Panc1 (cell line): Measurements from ENCODE around the gene IBTK. TPM values are rescaled to one million over a fixed set of nuclear protein-coding genes. Genes with fewer than 3 reads are reported as not detected.

Source experiments
- ATAC-seq: fragments of 200-7000 bp; cut with Tn5 transposase; 2 replicates; pipeline ENCODE4 v1.9.1; 2020; ENCODE audit warnings: mild to moderate bottlenecking, moderate library complexity
- BruUV-seq: library from RNA; stranded (reverse); fragments of 400-500 nt; replicated peaks from 2 replicates; lab custom pipeline; 2021; lab: Mats Ljungman, UMichigan
- CTCF ChIA-PET: fragments of 300-600 bp; sonication (Branson Sonifier 250); formaldehyde crosslinking; loops from one replicate; lab custom pipeline; 2022; ENCODE audit warnings: antibody characterized with exemption; lab: Charles Lee
- POLR2A ChIA-PET: fragments of 300-600 bp; sonication (Branson Sonifier 250); formaldehyde crosslinking; loops from one replicate; lab custom pipeline; 2022; ENCODE audit warnings: antibody characterized with exemption; lab: Charles Lee
- DNase-seq: peaks from one replicate; pipeline ENCODE4 v3.0.0-alpha.2; 2010; ENCODE audit warnings: low read depth, low spot score
- H3K27ac ChIP-seq: 2 replicates; pipeline ENCODE4 v1.5.1; 2011; ENCODE audit warnings: mild to moderate bottlenecking, low read length, inconsistent platforms
- H3K27me3 ChIP-seq: fragments of 200-500 bp; sonication (Bioruptor generic); 2 replicates; pipeline ENCODE4 v1.6.0; 2014; ENCODE audit warnings: low read length, inconsistent platforms; ENCODE audit not compliant: control insufficient read depth, insufficient read depth
- H3K36me3 ChIP-seq: fragments of 200-500 bp; sonication (Bioruptor generic); 2 replicates; pipeline ENCODE4 v1.5.1; 2014; ENCODE audit warnings: inconsistent platforms, mild to moderate bottlenecking, low read length, moderate library complexity; ENCODE audit not compliant: control insufficient read depth, insufficient read depth
- H3K4me1 ChIP-seq: 2 replicates; pipeline ENCODE4 v1.5.1; 2011; ENCODE audit warnings: inconsistent platforms, mild to moderate bottlenecking, low read length, moderate library complexity; ENCODE audit not compliant: control insufficient read depth, insufficient read depth
- H3K4me3 ChIP-seq, 2 experiments: 2 replicates each; pipeline ENCODE4 v1.5.1; 2011 to 2012; ENCODE audit warnings: low read depth in 2 of 2, low read length in 2 of 2, mild to moderate bottlenecking in 2 of 2, inconsistent platforms in 1 of 2, moderate library complexity in 1 of 2
- H3K9me3 ChIP-seq: fragments of 200-500 bp; sonication (Bioruptor generic); 2 replicates; pipeline ENCODE4 v1.5.1; 2014; ENCODE audit warnings: low read depth, mild to moderate bottlenecking, inconsistent platforms, low read length, moderate library complexity; ENCODE audit not compliant: control insufficient read depth, insufficient read depth
- CTCF ChIP-seq: fragments of 450-650 bp; IDR thresholded peaks from 2 replicates; pipeline ENCODE4 v1.5.1; 2017; ENCODE audit warnings: mild to moderate bottlenecking
- POLR2AphosphoS5 ChIP-seq: IDR thresholded peaks from 2 replicates; pipeline ENCODE4 v1.6.1; 2012; ENCODE audit warnings: mild to moderate bottlenecking, low read depth, low read length, moderate library complexity
- REST ChIP-seq, 2 experiments: IDR thresholded peaks; 2 replicates each; pipeline ENCODE4 v1.6.1; 2011 to 2012; ENCODE audit warnings: low read depth in 2 of 2, control low read depth in 1 of 2, low read length in 1 of 2, mild to moderate bottlenecking in 1 of 2, moderate library complexity in 1 of 2; ENCODE audit not compliant: insufficient read depth in 1 of 2
- SIN3A ChIP-seq: IDR thresholded peaks from 2 replicates; pipeline ENCODE4 v1.6.1; 2012; ENCODE audit warnings: low read depth, mild to moderate bottlenecking, low read length, moderate library complexity, borderline replicate concordance; ENCODE audit not compliant: insufficient read depth
- TCF7L2 ChIP-seq: IDR thresholded peaks from 2 replicates; pipeline ENCODE4 v1.6.1; 2011; ENCODE audit warnings: mild to moderate bottlenecking, low read depth, low read length, inconsistent platforms
- in situ Hi-C: cut with HindIII; loops from 2 replicates; pipeline ENCODE4 v1.10.0; 2016; ENCODE audit warnings: low sequenced_read_pairs, low pct_unique_long_range_greater_than_20kb
- intact Hi-C: fragments of 100-400 bp; cut with micrococcal nuclease; formaldehyde crosslinking; loops from one replicate; pipeline ENCODE4 v1.10.0; 2022; ENCODE audit not compliant: unreplicated experiment
- total RNA-seq: library from RNA; stranded (reverse); gene quantifications from one replicate; pipeline ENCODE4 v1.2.1, GENCODE V29; 2021; ENCODE audit not compliant: unreplicated experiment

The IBTK gene
- total RNA-seq, 1 experiment from 2014 or later, result 73.2 TPM

- no peak overlapping the region for H3K4me3 ChIP-seq
- H3K9me3 ChIP-seq, result no peaks in the 10 kb centered on the region
- H3K4me1 ChIP-seq, result no peaks in the 10 kb centered on the region
- intact Hi-C loops (loop anchor here (5.0 kb wide), 3 partner anchors 91 to 786 kb away; partner anchors contain the start of gene TPBG), in situ Hi-C loops (no loop called here)
- ChIA-PET CTCF (interaction anchor here (0.6 to 1.0 kb wide), 6 partner anchors 12 to 787 kb away, joined by 3 to 9 read pairs (median 4); no protein-coding TSS in a partner anchor), POLR2A (interaction anchor here (0.6 kb wide), 1 partner anchor 11 kb away, joined by 7 read pairs; no protein-coding TSS in a partner anchor)
- no peak; the same call in 1 of the 2 replicates for ATAC-seq
- no peak for DNase-seq
- H3K27me3 ChIP-seq, result no peaks in the 10 kb centered on the region
- peak; percentile 64; the same call in 1 of the 2 replicates for TF ChIP-seq CTCF
- TF ChIP-seq TCF7L2, result no peak
- TF ChIP-seq POLR2AphosphoS5, result no peak
- TF ChIP-seq SIN3A, result no peak
- H3K27ac ChIP-seq, result no peak overlapping the region
- no peaks in the 10 kb centered on the region for H3K36me3 ChIP-seq
- no TSS peak for BruUV-seq
Observed at GRCh38 chr6:82270881-82271635, 23.5 kb upstream of the IBTK start.

- no peaks in the 10 kb centered on the region for H3K36me3 ChIP-seq
- ChIA-PET CTCF (interaction anchor here (0.6 kb wide), 1 partner anchor 16 kb away, joined by 4 read pairs; no protein-coding TSS in a partner anchor), POLR2A (no interaction called here)
- no peaks in the 10 kb centered on the region for H3K9me3 ChIP-seq
- H3K27me3 ChIP-seq, result no peaks in the 10 kb centered on the region
- intact Hi-C loops (no loop called here), in situ Hi-C loops (no loop called here)
- no TSS peak for BruUV-seq
- ATAC-seq, result no peak
- no peak overlapping the region for H3K4me3 ChIP-seq
- no peaks in the 10 kb centered on the region for H3K4me1 ChIP-seq
- DNase-seq, result no peak
- TF ChIP-seq POLR2AphosphoS5, result no peak
- TF ChIP-seq TCF7L2, result no peak
- no peak for TF ChIP-seq SIN3A
- H3K27ac ChIP-seq, result peak overlapping the region; percentile 51; the same call in 1 of the 2 replicates
Observed at GRCh38 chr6:82268301-82268846, 20.8 kb upstream of the IBTK start.

GRCh38 chr6:82264824-82265223 is 17.3 kb upstream of the IBTK start:
- TF ChIP-seq CTCF, result no peak
- TF ChIP-seq POLR2AphosphoS5, result no peak
- no peak for TF ChIP-seq SIN3A
- TF ChIP-seq TCF7L2, result no peak
- TF ChIP-seq REST (IDR thresholded peaks at IDR 0.05; ENCODE audit: insufficient read depth in 1 of 2, low read depth in 2 of 2, low read length in 1 of 2), result no peak
- Histone ChIP-seq H3K36me3 (no peaks in the 10 kb centered on the region), H3K27ac (peak overlapping the region; percentile 44; the same call in 1 of the 2 replicates), H3K4me3 (no peak overlapping the region), H3K4me1 (peaks cover 22% of the 10 kb centered on the region), H3K27me3 (no peaks in the 10 kb centered on the region), H3K9me3 (no peaks in the 10 kb centered on the region)
- in situ Hi-C loops, result no loop called here
- no TSS peak for BruUV-seq
- ATAC-seq, result no peak
- ChIA-PET CTCF (no interaction called here), POLR2A (no interaction called here)
- no peak for DNase-seq
- intact Hi-C loops, result no loop called here
